ENCODE data around the gene RNF25.

Gene RNF25

DNA sequence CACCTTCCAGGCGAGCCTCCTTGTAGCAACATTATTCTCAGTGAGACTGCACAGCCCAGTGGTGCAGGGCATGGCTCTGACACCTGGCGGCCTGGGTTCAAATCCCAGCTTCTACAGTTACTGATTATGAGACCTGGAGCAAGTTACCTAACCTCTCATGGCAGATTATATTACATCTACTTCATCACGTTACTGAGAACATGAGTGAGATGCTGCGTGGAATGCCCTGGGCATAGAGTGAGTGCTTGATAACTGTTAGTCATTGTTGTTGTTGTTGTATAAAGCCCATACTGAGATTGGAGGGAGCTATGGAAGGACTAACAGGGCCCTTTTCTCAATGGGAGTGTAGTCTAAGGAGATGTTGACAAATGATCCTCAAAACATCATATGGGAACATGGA is 45.4 kb downstream of the RNF25 start (continued):
- TF ChIP-seq, protein P1, sequence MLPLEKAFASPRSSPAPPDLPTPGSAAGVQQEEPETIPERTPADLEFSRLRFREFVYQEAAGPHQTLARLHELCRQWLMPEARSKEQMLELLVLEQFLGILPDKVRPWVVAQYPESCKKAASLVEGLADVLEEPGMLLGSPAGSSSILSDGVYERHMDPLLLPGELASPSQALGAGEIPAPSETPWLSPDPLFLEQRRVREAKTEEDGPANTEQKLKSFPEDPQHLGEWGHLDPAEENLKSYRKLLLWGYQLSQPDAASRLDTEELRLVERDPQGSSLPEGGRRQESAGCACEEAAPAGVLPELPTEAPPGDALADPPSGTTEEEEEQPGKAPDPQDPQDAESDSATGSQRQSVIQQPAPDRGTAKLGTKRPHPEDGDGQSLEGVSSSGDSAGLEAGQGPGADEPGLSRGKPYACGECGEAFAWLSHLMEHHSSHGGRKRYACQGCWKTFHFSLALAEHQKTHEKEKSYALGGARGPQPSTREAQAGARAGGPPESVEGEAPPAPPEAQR (tag by site-specific recombination; IDR thresholded peaks at IDR 0.05) = no peak
- TF ChIP-seq ZNF707 (tag by site-specific recombination; IDR thresholded peaks at IDR 0.05) (no peak), ZNF16 (tag by site-specific recombination; IDR thresholded peaks at IDR 0.05; ENCODE audit: low read depth) (no peak)

DNA sequence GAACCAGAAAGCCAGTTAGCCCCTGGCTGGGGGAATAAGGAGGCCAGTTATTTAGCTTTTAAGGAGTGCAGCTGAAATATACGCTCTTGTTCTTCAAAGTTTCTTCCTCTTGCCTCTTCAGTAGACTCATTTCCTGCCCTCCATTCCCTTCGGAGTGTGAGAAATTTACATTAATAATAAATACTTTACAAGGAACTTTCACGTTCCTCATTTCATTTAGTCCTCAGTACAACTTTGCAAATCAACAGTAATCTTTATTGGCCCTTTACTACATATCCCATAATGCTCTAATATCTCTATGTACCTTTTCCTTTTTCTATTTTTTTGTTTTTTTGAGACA is 48.5 kb downstream of the RNF25 start:
- Histone ChIP-seq H3K4me1 (ENCODE audit: control insufficient read depth, insufficient read depth, low read length) (no peaks in the 10 kb centered on the region), H3K4me3 (ENCODE audit: low read depth, low read length) (no peak overlapping the region), H3K27ac (ENCODE audit: extremely low read depth, low read depth, low read length) (no peak overlapping the region), H3K36me3 (ENCODE audit: control insufficient read depth in 2 of 2, insufficient read depth in 1 of 2, low read length in 2 of 2) (no peaks in the 10 kb centered on the region), H3K9me3 (ENCODE audit: control insufficient read depth, insufficient read depth, low read depth, low read length) (no peaks in the 10 kb centered on the region)
- ChIA-PET CTCF (no interaction called here), POLR2A (no interaction called here)
- TF ChIP-seq ZNF830 (tag by site-specific recombination; IDR thresholded peaks at IDR 0.05; ENCODE audit: low read depth) (no peak), TRIM28 (IDR thresholded peaks at IDR 0.05; ENCODE audit: borderline replicate concordance, low read length) (no peak), KLF8 (tag by site-specific recombination; IDR thresholded peaks at IDR 0.05) (no peak), AEBP2 (tag by site-specific recombination; IDR thresholded peaks at IDR 0.05; ENCODE audit: borderline replicate concordance) (no peak)
- TF ChIP-seq, protein P2, sequence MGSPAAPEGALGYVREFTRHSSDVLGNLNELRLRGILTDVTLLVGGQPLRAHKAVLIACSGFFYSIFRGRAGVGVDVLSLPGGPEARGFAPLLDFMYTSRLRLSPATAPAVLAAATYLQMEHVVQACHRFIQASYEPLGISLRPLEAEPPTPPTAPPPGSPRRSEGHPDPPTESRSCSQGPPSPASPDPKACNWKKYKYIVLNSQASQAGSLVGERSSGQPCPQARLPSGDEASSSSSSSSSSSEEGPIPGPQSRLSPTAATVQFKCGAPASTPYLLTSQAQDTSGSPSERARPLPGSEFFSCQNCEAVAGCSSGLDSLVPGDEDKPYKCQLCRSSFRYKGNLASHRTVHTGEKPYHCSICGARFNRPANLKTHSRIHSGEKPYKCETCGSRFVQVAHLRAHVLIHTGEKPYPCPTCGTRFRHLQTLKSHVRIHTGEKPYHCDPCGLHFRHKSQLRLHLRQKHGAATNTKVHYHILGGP (tag by site-specific recombination; IDR thresholded peaks at IDR 0.05) = no peak
- TF ChIP-seq, protein P3, sequence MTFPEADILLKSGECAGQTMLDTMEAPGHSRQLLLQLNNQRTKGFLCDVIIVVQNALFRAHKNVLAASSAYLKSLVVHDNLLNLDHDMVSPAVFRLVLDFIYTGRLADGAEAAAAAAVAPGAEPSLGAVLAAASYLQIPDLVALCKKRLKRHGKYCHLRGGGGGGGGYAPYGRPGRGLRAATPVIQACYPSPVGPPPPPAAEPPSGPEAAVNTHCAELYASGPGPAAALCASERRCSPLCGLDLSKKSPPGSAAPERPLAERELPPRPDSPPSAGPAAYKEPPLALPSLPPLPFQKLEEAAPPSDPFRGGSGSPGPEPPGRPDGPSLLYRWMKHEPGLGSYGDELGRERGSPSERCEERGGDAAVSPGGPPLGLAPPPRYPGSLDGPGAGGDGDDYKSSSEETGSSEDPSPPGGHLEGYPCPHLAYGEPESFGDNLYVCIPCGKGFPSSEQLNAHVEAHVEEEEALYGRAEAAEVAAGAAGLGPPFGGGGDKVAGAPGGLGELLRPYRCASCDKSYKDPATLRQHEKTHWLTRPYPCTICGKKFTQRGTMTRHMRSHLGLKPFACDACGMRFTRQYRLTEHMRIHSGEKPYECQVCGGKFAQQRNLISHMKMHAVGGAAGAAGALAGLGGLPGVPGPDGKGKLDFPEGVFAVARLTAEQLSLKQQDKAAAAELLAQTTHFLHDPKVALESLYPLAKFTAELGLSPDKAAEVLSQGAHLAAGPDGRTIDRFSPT (tag by site-specific recombination; IDR thresholded peaks at IDR 0.05) = no peak
- TF ChIP-seq, protein P4, sequence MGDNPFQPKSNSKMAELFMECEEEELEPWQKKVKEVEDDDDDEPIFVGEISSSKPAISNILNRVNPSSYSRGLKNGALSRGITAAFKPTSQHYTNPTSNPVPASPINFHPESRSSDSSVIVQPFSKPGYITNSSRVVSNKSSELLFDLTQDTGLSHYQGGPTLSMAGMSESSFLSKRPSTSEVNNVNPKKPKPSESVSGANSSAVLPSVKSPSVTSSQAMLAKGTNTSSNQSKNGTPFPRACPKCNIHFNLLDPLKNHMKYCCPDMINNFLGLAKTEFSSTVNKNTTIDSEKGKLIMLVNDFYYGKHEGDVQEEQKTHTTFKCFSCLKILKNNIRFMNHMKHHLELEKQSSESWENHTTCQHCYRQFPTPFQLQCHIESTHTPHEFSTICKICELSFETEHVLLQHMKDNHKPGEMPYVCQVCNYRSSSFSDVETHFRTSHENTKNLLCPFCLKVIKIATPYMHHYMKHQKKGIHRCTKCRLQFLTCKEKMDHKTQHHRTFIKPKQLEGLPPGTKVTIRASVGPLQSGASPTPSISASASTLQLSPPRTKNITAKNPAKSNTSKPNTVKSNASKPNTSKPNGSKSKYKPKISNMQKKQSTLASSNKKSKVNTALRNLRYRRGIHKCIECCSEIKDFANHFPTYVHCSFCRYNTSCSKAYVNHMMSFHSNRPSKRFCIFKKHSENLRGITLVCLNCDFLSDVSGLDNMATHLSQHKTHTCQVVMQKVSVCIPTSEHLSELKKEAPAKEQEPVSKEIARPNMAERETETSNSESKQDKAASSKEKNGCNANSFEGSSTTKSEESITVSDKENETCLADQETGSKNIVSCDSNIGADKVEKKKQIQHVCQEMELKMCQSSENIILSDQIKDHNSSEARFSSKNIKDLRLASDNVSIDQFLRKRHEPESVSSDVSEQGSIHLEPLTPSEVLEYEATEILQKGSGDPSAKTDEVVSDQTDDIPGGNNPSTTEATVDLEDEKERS (tag by site-specific recombination; IDR thresholded peaks at IDR 0.05) = no peak

- H3K9me3 ChIP-seq (ENCODE audit: control insufficient read depth, insufficient read depth, low read depth, low read length) = no peaks in the 10 kb centered on the region
- no peaks in the 10 kb centered on the region for H3K4me1 ChIP-seq (ENCODE audit: control insufficient read depth, insufficient read depth, low read length)
- no peaks in the 10 kb centered on the region for H3K36me3 ChIP-seq (ENCODE audit: control insufficient read depth in 2 of 2, insufficient read depth in 1 of 2, low read length in 2 of 2)
- H3K4me3 ChIP-seq (ENCODE audit: low read depth, low read length) = no peak overlapping the region
- H3K27ac ChIP-seq (ENCODE audit: extremely low read depth, low read depth, low read length) = no peak overlapping the region
- CTCF ChIA-PET = interaction anchor here (0.5 to 0.7 kb wide), 2 partner anchors 16 to 49 kb away, joined by 3 read pairs; no protein-coding TSS in a partner anchor
- POLR2A ChIA-PET = interaction anchor here (0.7 kb wide), 1 partner anchor 221 kb away, joined by 3 read pairs; no protein-coding TSS in a partner anchor
- TF ChIP-seq ZNF704 (tag by site-specific recombination; IDR thresholded peaks at IDR 0.05) (no peak), ZBTB20 (tag by site-specific recombination; IDR thresholded peaks at IDR 0.05) (no peak), ZNF10 (tag by site-specific recombination; IDR thresholded peaks at IDR 0.05) (no peak), ZSCAN16 (tag by site-specific recombination; IDR thresholded peaks at IDR 0.05) (no peak), ZNF169 (tag by site-specific recombination; IDR thresholded peaks at IDR 0.05) (no peak), ZSCAN5A (tag by site-specific recombination; IDR thresholded peaks at IDR 0.05) (no peak)
- TF ChIP-seq, protein P5, sequence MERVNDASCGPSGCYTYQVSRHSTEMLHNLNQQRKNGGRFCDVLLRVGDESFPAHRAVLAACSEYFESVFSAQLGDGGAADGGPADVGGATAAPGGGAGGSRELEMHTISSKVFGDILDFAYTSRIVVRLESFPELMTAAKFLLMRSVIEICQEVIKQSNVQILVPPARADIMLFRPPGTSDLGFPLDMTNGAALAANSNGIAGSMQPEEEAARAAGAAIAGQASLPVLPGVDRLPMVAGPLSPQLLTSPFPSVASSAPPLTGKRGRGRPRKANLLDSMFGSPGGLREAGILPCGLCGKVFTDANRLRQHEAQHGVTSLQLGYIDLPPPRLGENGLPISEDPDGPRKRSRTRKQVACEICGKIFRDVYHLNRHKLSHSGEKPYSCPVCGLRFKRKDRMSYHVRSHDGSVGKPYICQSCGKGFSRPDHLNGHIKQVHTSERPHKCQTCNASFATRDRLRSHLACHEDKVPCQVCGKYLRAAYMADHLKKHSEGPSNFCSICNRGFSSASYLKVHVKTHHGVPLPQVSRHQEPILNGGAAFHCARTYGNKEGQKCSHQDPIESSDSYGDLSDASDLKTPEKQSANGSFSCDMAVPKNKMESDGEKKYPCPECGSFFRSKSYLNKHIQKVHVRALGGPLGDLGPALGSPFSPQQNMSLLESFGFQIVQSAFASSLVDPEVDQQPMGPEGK (tag by site-specific recombination; IDR thresholded peaks at IDR 0.05) = no peak
Observed at GRCh38 chr2:218622606-218623365, 49.0 kb downstream of the RNF25 start.
